Pancreas (tissue), 10 donors: Measurements from ENCODE around the gene GXYLT1. TPM values are rescaled to one million over a fixed set of nuclear protein-coding genes. Genes with fewer than 3 reads are reported as not detected.

Source experiments
- ATAC-seq, 4 donors: fragments of 200-7000 bp; cut with Tn5 transposase; one replicate each; pipeline versions ENCODE4 v1.8.0 to v1.9.1; 2020; ENCODE audit warnings: mild to moderate bottlenecking in 4 of 4, moderate library complexity in 4 of 4
- DNase-seq, 6 donors: peaks; one replicate each; pipeline ENCODE4 v3.0.0-alpha.2; 2020
- FAIRE-seq: peaks from 2 replicates; lab custom pipeline; 2012; peaks lifted over from hg19 to GRCh38; lab: Jason Lieb, UNC
- H3K27ac ChIP-seq, 4 donors: fragments of 200-600 bp; sonication (generic); 1 replicate in 3 of 4; 2 replicates in 1 of 4; pipeline versions ENCODE4 v1.5.0 to v1.8.0; 2020
- H3K27me3 ChIP-seq, 4 donors: fragments of 200-600 bp; one replicate each; pipeline ENCODE4 v1.8.0; 2021
- H3K36me3 ChIP-seq, 3 donors: fragments of 200-600 bp; sonication (generic) in 1 of 3; one replicate each; pipeline versions ENCODE4 v1.5.0 to v1.8.0; 2020 to 2021
- H3K4me1 ChIP-seq, 3 donors: fragments of 200-600 bp; one replicate each; pipeline ENCODE4 v1.8.0; 2021
- H3K4me3 ChIP-seq, 4 donors: fragments of 200-600 bp; sonication (generic) in 2 of 4; one replicate each; pipeline versions ENCODE4 v1.5.0 to v1.8.0; 2020 to 2021
- H3K9me3 ChIP-seq, 4 donors: fragments of 200-600 bp; one replicate each; pipeline ENCODE4 v1.8.0; 2021
- CTCF ChIP-seq, 4 donors: fragments of 200-600 bp; sonication (generic) in 3 of 4; IDR thresholded peaks; one replicate each; pipeline versions ENCODE4 v1.5.0 to v1.8.0; 2021; ENCODE audit warnings: antibody characterized with exemption in 4 of 4
- WGBS, 2 donors: extraction: QIAGEN DNeasy Blood & Tissue Kit; methylation state at CpG; one replicate each; pipeline ENCODE4 v1.1.7; 2013; 5-methylcytosine and 5-hydroxymethylcytosine counted together
- intact Hi-C, 3 donors: fragments of 100-400 bp; cut with DNase I; formaldehyde crosslinking; loops; one replicate each; pipeline versions ENCODE4 v1.11.1 to v1.14.2; 2022
- polyA plus RNA-seq, 2 donors: library from polyadenylated mRNA; stranded (reverse); fragments of 200-250 nt; gene quantifications; one replicate each; pipeline ENCODE4 v1.2.3, GENCODE V29; 2013
- total RNA-seq, 6 donors: library from RNA; stranded (reverse); fragmentation: NEBNext Ultra II Directional in 4 of 6; extraction: Animal tissue kit (Norgen Biotek cat#: 25700) in 4 of 6; gene quantifications; one replicate each; pipeline versions ENCODE4 v1.2.1 to v1.2.4, GENCODE V29; 2021 to 2023
- donor health status: healthy with polysubstance abuse.
- donor health status: DM: no; HTN: no; CAD: no; lungs with moderate emphysema.
- donor health status: DM: no; HTN: no; CAD: no.
- donor health status: control.
- donor health status: control.
- donor health status: Bipolar disorder and iron deficiency.
- donor health status: DM: yes; HTN: yes; CAD: no.
- donor health status: DM: no; HTN: no; CAD: no.
- donor health status: DM: no; HTN: no; CAD: no.
- donor health status: DM: yes; HTN: yes; CAD: no.

GXYLT1 gene
- total and polyA plus RNA-seq, 8 donors: 0.87 to 7.2 (median 3.7) TPM

- Histone ChIP-seq H3K27me3 (no peaks in the 10 kb centered on the region), H3K36me3 (peaks cover 0 to 5% (median 0%) of the 10 kb centered on the region in 3 donors), H3K4me1 (peaks cover 0 to 5% (median 0%) of the 10 kb centered on the region in 3 donors), H3K27ac (no peak overlapping the region), H3K9me3 (no peaks in the 10 kb centered on the region), H3K4me3 (no peak overlapping the region)
- intact Hi-C loops: no loop called here
- ATAC-seq (no peak), FAIRE-seq (no peak), DNase-seq (no peak)
- TF ChIP-seq CTCF (IDR thresholded peaks at IDR 0.05): no peak
- 97 to 98% methylated on average over 1 of the region's 1 CpG for WGBS, 2 donors
Measured at GRCh38 chr12:42174978-42175377, 30.3 kb upstream of the GXYLT1 start.

GRCh38 chr12:42173961-42174521 is 29.4 kb upstream of the GXYLT1 start:
- no peak for TF ChIP-seq CTCF (IDR thresholded peaks at IDR 0.05)
- H3K9me3 ChIP-seq: no peaks in the 10 kb centered on the region
- DNase-seq (no peak), FAIRE-seq (no peak), ATAC-seq (no peak)
- intact Hi-C loops: no loop called here
- H3K27me3 ChIP-seq: no peaks in the 10 kb centered on the region
- peaks cover 0 to 5% (median 0%) of the 10 kb centered on the region in 3 donors for H3K4me1 ChIP-seq
- H3K4me3 ChIP-seq: no peak overlapping the region
- no peak overlapping the region for H3K27ac ChIP-seq
- peaks cover 0 to 5% (median 0%) of the 10 kb centered on the region in 3 donors for H3K36me3 ChIP-seq

GRCh38 chr12:42172441-42173210 is 28.0 kb upstream of the GXYLT1 start:
- Histone ChIP-seq H3K27me3 (no peaks in the 10 kb centered on the region), H3K27ac (no peak overlapping the region), H3K36me3 (peaks cover 0 to 5% (median 0%) of the 10 kb centered on the region in 3 donors), H3K9me3 (no peaks in the 10 kb centered on the region), H3K4me1 (peaks cover 0 to 5% (median 0%) of the 10 kb centered on the region in 3 donors), H3K4me3 (no peak overlapping the region)
- no peak for TF ChIP-seq CTCF (IDR thresholded peaks at IDR 0.05)
- FAIRE-seq (no peak), DNase-seq (no peak), ATAC-seq (no peak)
- 95 to 97% methylated on average over 4 of the region's 4 CpGs for WGBS, 2 donors
- intact Hi-C loops: no loop called here

GRCh38 chr12:42167711-42168110 is 23.0 kb upstream of the GXYLT1 start:
- no peaks in the 10 kb centered on the region for H3K27me3 ChIP-seq
- intact Hi-C loops: no loop called here
- ATAC-seq (no peak), FAIRE-seq (no peak), DNase-seq (no peak)
- H3K4me3 ChIP-seq: no peak overlapping the region
- peaks cover 0 to 5% (median 0%) of the 10 kb centered on the region in 3 donors for H3K36me3 ChIP-seq
- peaks cover 0 to 14% (median 9%) of the 10 kb centered on the region in 3 donors for H3K4me1 ChIP-seq
- no peak for TF ChIP-seq CTCF (IDR thresholded peaks at IDR 0.05)
- 96 to 99% methylated on average over 6 of the region's 6 CpGs for WGBS, 2 donors
- no peaks in the 10 kb centered on the region for H3K9me3 ChIP-seq
- H3K27ac ChIP-seq: no peak overlapping the region

GRCh38 chr12:42166501-42166900 is 21.8 kb upstream of the GXYLT1 start:
- Histone ChIP-seq H3K4me3 (no peak overlapping the region), H3K4me1 (peaks cover 0 to 14% (median 9%) of the 10 kb centered on the region in 3 donors), H3K36me3 (peaks cover 0 to 5% (median 0%) of the 10 kb centered on the region in 3 donors), H3K9me3 (no peaks in the 10 kb centered on the region), H3K27ac (no peak overlapping the region), H3K27me3 (no peaks in the 10 kb centered on the region)
- ATAC-seq (no peak), DNase-seq (no peak), FAIRE-seq (no peak)
- TF ChIP-seq CTCF (IDR thresholded peaks at IDR 0.05): no peak
- intact Hi-C loops: no loop called here
